Measurements from ENCODE around the gene IL4R. TPM values are rescaled to one million over a fixed set of nuclear protein-coding genes. Genes with fewer than 3 reads are reported as not detected.

Gene IL4R
- 148 and 149 TPM in 2 replicates for total RNA-seq (2013; cell fraction: nucleolus; rRNA removed)
- total RNA-seq (2014; rRNA removed) (36.5 and 39.0 TPM in 2 replicates), total RNA-seq (2014; rRNA removed; fragmentation: Illumina TruSeq; extraction: Trizol) (33.8 and 34.3 TPM in 2 replicates), total RNA-seq (2021) (69.5 and 70.4 TPM in 2 replicates), polyA plus RNA-seq (2011; rRNA removed) (42.8 and 69.2 TPM in 2 replicates), polyA plus RNA-seq (2014; fragmentation: Illumina TruSeq; extraction: Trizol) (19.4 and 39.4 TPM in 2 replicates), polyA plus RNA-seq (2014; fragmentation: Nextera tagmentation; extraction: Ambion mirVana) (1 to 10 TPM; 2.6 to 8.5 TPM), polyA plus RNA-seq (2014; rRNA removed) (67.3 and 68.6 TPM in 2 replicates), polyA plus RNA-seq (2016; fragmentation: Nextera tagmentation; extraction: Ambion mirVana) (10 to 100 TPM; 13.8 to 17.6 TPM), polyA minus RNA-seq (2011; rRNA and poly(A)+ RNA removed) (60.5 and 84.7 TPM in 2 replicates), Bru-seq, nascent RNA (percentile 88 among the genes with signal in this experiment), BruChase-seq, experiment 1, labeled RNA remaining after a 6-hour chase (percentile 85 among the genes with signal in this experiment), BruChase-seq, experiment 2, labeled RNA remaining after a 2-hour chase (percentile 85 among the genes with signal in this experiment)
- 13.1 TPM for polyA plus RNA-seq (2011; ENCODE audit: low read depth)
- polyA plus RNA-seq (2011; cell fraction: cytosol; rRNA removed): 69.2 and 84.8 TPM in 2 replicates
- 107 and 118 TPM in 2 replicates for polyA plus RNA-seq (2011; cell fraction: nucleus; rRNA removed)
- 20.4 and 21.2 TPM in 2 replicates for polyA plus RNA-seq (2012)
- 17.0 and 20.3 TPM in 2 replicates for polyA minus RNA-seq (2011; cell fraction: cytosol; rRNA and poly(A)+ RNA removed)
- 32.0 and 57.7 TPM in 2 replicates for polyA minus RNA-seq (2011; cell fraction: nucleus; rRNA and poly(A)+ RNA removed)
- long read RNA-seq, experiment 1, partial matches to known transcripts: 0 of 1 reads
- long read RNA-seq, experiment 1, other reads (novel, unspliced or antisense): 0 of 1 reads
- long read RNA-seq, experiment 2, partial matches to known transcripts: 9 of 13 reads
- long read RNA-seq, experiment 2, other reads (novel, unspliced or antisense): 4 of 13 reads

DNA sequence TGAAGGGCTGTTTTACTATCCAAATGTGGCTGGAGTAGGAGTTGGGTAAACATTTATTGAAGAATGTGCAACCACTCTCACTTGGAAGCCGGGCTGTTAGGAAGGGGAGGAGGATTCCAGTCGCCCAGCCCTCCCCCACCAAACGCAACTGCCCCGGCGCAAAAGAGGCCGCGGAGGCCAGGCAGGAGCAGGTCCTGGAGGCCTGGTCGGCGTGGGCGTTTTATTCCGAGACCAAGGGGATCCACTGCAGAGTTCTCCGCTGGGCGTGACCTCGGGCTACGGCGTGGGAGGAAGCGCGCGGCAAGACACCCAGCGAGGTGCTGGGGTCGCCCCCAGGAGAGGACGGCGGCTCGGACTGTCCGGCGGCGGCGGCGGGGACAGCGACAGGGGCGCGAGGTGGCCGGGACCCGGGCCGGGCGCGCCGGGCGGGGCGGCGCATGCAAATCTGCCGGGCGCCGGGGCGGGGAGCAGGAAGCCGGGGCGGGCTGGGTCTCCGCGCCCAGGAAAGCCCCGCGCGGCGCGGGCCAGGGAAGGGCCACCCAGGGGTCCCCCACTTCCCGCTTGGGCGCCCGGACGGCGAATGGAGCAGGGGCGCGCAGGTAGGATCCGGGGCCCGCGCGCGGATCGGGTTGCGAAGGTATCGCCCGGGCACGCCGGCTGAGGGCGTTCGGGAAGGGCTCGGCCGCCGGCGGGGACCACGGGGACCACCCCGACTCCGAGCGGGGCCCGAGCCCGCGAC lies at the start of gene IL4R:
TSS of gene IL4R (plus strand) at position 553 of the 739 bp plus-strand sequence. CDS start 26,230 bp downstream, outside the sequence.
- peak within 1 kb of the TSS; percentile 93 for H3K4me2 ChIP-seq (ENCODE audit: control insufficient read depth, insufficient read depth)
- in situ Hi-C loops (cut with MboI) (no loop called here), intact Hi-C loops (cut with micrococcal nuclease; ENCODE audit: unreplicated experiment) (no loop called here)
- DNase-seq (ENCODE audit: low read depth, low spot score) (no peak), FAIRE-seq (no peak), ATAC-seq (peak; percentile 71)
- peak within 1 kb of the TSS; percentile 82 for H3K27ac ChIP-seq (ENCODE audit: control insufficient read depth, insufficient read depth)
- H3K36me3 ChIP-seq (ENCODE audit: control insufficient read depth in 2 of 2, insufficient read depth in 2 of 2, low read length in 1 of 2): no peaks in the 10 kb centered on the region
- peaks cover 5% of the 10 kb centered on the region; the same call in 1 of the 2 replicates for H4K20me1 ChIP-seq (ENCODE audit: control insufficient read depth, insufficient read depth)
- no TSS peak for BruUV-seq (replicated peaks)
- H3K9me3 ChIP-seq (replicated peaks; ENCODE audit: control insufficient read depth, insufficient read depth, low read length): peaks cover 4% of the 10 kb centered on the region
- H3K4me1 ChIP-seq (ENCODE audit: control insufficient read depth, insufficient read depth, low read length): peaks cover 25% of the 10 kb centered on the region
- H3K27me3 ChIP-seq (replicated peaks in 1 of 2; ENCODE audit: control insufficient read depth in 2 of 2, insufficient read depth in 2 of 2, low read length in 1 of 2): 0 out of 4 replicates have a peak, but pooled peaks cover 0 to 2% of the 10 kb centered on the region in 2 experiments
- WGBS (ENCODE audit: insufficient coverage, insufficient replicate concordance, low lambda C conversion rate, missing lambda C conversion rate): under 1% methylated on average over 37 of the region's 85 CpGs
- ChIA-PET POLR2A (interaction anchor here (1.1 kb wide), 1 partner anchor 108 kb away, joined by 3 read pairs; no protein-coding TSS in a partner anchor), SMC1A (ENCODE audit: uncharacterized antibody, unreplicated experiment) (interaction anchor here (1.0 to 1.3 kb wide), 3 partner anchors 10 to 74 kb away, joined by 3 to 5 read pairs (median 4); no protein-coding TSS in a partner anchor), RAD21 (ENCODE audit: unreplicated experiment) (interaction anchor here (1.5 kb wide), 1 partner anchor 28 kb away, joined by 5 read pairs; no protein-coding TSS in a partner anchor), CTCF (interaction anchor here (1.4 kb wide), 1 partner anchor 79 kb away, joined by 5 read pairs; no protein-coding TSS in a partner anchor)
- H2AFZ ChIP-seq (ENCODE audit: control insufficient read depth, low read depth, low read length): peak within 1 kb of the TSS; percentile 76
- H3K79me2 ChIP-seq (ENCODE audit: control insufficient read depth, insufficient read depth, low read length): peaks cover 46% of the 10 kb centered on the region
- peak within 1 kb of the TSS; percentile 80 for H3K4me3 ChIP-seq
- H3K9ac ChIP-seq (ENCODE audit: control insufficient read depth, insufficient read depth, low read length): peak within 1 kb of the TSS; percentile 90
- peak; percentile 14; the same call in 1 of the 2 replicates for TF ChIP-seq TAF1 (IDR thresholded peaks at IDR 0.05; ENCODE audit: borderline replicate concordance, low read depth, low read length)
- TF ChIP-seq RUNX3 (IDR thresholded peaks at IDR 0.05; ENCODE audit: low read length): no peak; the same call in 1 of the 2 replicates
- TF ChIP-seq BHLHE40 (IDR thresholded peaks at IDR 0.05; ENCODE audit: borderline replicate concordance in 1 of 2, low read depth in 2 of 2, low read length in 1 of 2): peak; percentile 33 to 72; a peak in 3 of 4 replicates
- TF ChIP-seq, protein P1, sequence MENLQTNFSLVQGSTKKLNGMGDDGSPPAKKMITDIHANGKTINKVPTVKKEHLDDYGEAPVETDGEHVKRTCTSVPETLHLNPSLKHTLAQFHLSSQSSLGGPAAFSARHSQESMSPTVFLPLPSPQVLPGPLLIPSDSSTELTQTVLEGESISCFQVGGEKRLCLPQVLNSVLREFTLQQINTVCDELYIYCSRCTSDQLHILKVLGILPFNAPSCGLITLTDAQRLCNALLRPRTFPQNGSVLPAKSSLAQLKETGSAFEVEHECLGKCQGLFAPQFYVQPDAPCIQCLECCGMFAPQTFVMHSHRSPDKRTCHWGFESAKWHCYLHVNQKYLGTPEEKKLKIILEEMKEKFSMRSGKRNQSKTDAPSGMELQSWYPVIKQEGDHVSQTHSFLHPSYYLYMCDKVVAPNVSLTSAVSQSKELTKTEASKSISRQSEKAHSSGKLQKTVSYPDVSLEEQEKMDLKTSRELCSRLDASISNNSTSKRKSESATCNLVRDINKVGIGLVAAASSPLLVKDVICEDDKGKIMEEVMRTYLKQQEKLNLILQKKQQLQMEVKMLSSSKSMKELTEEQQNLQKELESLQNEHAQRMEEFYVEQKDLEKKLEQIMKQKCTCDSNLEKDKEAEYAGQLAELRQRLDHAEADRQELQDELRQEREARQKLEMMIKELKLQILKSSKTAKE (IDR thresholded peaks at IDR 0.05; ENCODE audit: low read depth, poor library complexity, severe bottlenecking): no peak
- TF ChIP-seq DPF2 (IDR thresholded peaks at IDR 0.05): peak; percentile 92
- peak; percentile 55; the same call in 1 of the 2 replicates for TF ChIP-seq BACH1 (IDR thresholded peaks at IDR 0.05; ENCODE audit: borderline replicate concordance)
- TF ChIP-seq MXI1 (IDR thresholded peaks at IDR 0.05; ENCODE audit: low read depth, low read length): 0 out of 2 replicates have a peak, but pooled peaks have one; percentile 24
- peak; percentile 52 for TF ChIP-seq RELA (IDR thresholded peaks at IDR 0.05; ENCODE audit: borderline replicate concordance, partially characterized antibody)
- TF ChIP-seq POLR2AphosphoS5 (IDR thresholded peaks at IDR 0.05; ENCODE audit: low read length): peak; percentile 72; the same call in 1 of the 2 replicates
- peak; percentile 46; the same call in 1 of the 2 replicates for TF ChIP-seq HDGF (IDR thresholded peaks at IDR 0.05)
- peak; percentile 82 for TF ChIP-seq POLR2A (IDR thresholded peaks at IDR 0.05; ENCODE audit: low read depth, low read length)
- 0 out of 3 replicates have a peak, but pooled peaks have one; percentile 21 for TF ChIP-seq POU2F2 (IDR thresholded peaks at IDR 0.05; ENCODE audit: borderline replicate concordance, low read depth, low read length)
- TF ChIP-seq, protein P2, sequence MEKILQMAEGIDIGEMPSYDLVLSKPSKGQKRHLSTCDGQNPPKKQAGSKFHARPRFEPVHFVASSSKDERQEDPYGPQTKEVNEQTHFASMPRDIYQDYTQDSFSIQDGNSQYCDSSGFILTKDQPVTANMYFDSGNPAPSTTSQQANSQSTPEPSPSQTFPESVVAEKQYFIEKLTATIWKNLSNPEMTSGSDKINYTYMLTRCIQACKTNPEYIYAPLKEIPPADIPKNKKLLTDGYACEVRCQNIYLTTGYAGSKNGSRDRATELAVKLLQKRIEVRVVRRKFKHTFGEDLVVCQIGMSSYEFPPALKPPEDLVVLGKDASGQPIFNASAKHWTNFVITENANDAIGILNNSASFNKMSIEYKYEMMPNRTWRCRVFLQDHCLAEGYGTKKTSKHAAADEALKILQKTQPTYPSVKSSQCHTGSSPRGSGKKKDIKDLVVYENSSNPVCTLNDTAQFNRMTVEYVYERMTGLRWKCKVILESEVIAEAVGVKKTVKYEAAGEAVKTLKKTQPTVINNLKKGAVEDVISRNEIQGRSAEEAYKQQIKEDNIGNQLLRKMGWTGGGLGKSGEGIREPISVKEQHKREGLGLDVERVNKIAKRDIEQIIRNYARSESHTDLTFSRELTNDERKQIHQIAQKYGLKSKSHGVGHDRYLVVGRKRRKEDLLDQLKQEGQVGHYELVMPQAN (conservative IDR thresholded peaks at IDR 0.05): peak; percentile 70
- TF ChIP-seq SRF (IDR thresholded peaks at IDR 0.05; ENCODE audit: low read depth in 2 of 2, low read length in 2 of 2): no peak; a peak in 1 of 4 replicates
- TF ChIP-seq FOXK2 (IDR thresholded peaks at IDR 0.05): no peak
